ENCODE data around the gene ZNF25.
"Not testable (repeated sequence)": the region's sequence is repeated elsewhere in the genome, so short reads cannot be mapped to it uniquely, and the experiment has no call there.

GRCh38 chr10:38019124-38019523, 42.7 kb upstream of the ZNF25 start:
- not testable (repeated sequence) for TF ChIP-seq PKNOX1 (IDR thresholded peaks at IDR 0.05); SUZ12 (IDR thresholded peaks at IDR 0.05); TARDBP (IDR thresholded peaks at IDR 0.05); BHLHE40 (IDR thresholded peaks at IDR 0.05; ENCODE audit: borderline replicate concordance); ARNT (IDR thresholded peaks at IDR 0.05); FOXK2 (IDR thresholded peaks at IDR 0.05); FOXM1 (IDR thresholded peaks at IDR 0.05; ENCODE audit: borderline replicate concordance); L3MBTL2 (conservative IDR thresholded peaks at IDR 0.05); SP1 (IDR thresholded peaks at IDR 0.05); ZNF384 (IDR thresholded peaks at IDR 0.05); LEF1 (IDR thresholded peaks at IDR 0.05; ENCODE audit: borderline replicate concordance); NFRKB (IDR thresholded peaks at IDR 0.05); ELF4 (IDR thresholded peaks at IDR 0.05); CTBP1 (IDR thresholded peaks at IDR 0.05; ENCODE audit: borderline replicate concordance)
